ENCODE measurements around the gene GJB4. TPM values are rescaled to one million over a fixed set of nuclear protein-coding genes. Genes with fewer than 3 reads are reported as not detected.

GJB4 gene
- polyA plus RNA-seq, 4 donors = 0.14 to 0.25 (median 0.16) TPM; not detected in 1

GRCh38 chr1:34776911-34777310 lies 17.4 kb downstream of the GJB4 start:
- no peak for DNase-seq (ENCODE audit: low read depth in 4 of 4, low spot score in 2 of 4)

GRCh38 chr1:34777519-34778321 lies 18.2 kb downstream of the GJB4 start:
- DNase-seq (ENCODE audit: low read depth in 4 of 4, low spot score in 2 of 4) = no peak

- no peak for DNase-seq (ENCODE audit: low read depth in 4 of 4, low spot score in 2 of 4)
Measured at GRCh38 chr1:34778381-34778780, 18.8 kb downstream of the GJB4 start.

GRCh38 chr1:34779005-34779404 lies 19.5 kb downstream of the GJB4 start:
- DNase-seq (ENCODE audit: low read depth in 4 of 4, low spot score in 2 of 4) = no peak

GRCh38 chr1:34779526-34779925 lies 20.0 kb downstream of the GJB4 start:
- no peak for DNase-seq (ENCODE audit: low read depth in 4 of 4, low spot score in 2 of 4)

GRCh38 chr1:34779962-34780361 lies 20.4 kb downstream of the GJB4 start:
- no peak for DNase-seq (ENCODE audit: low read depth in 4 of 4, low spot score in 2 of 4)

- no peak for DNase-seq (ENCODE audit: low read depth in 4 of 4, low spot score in 2 of 4)
Measured at GRCh38 chr1:34780528-34780927, 21.0 kb downstream of the GJB4 start.

GRCh38 chr1:34781071-34781843 lies 21.7 kb downstream of the GJB4 start, which contains the start of gene GJB3:
TSS of gene GJB3 (plus strand) at chr1:34781214. CDS start at chr1:34784763, 3,549 bp downstream.
- DNase-seq (ENCODE audit: low read depth in 4 of 4, low spot score in 2 of 4) = no peak

- no peak for DNase-seq (ENCODE audit: low read depth in 4 of 4, low spot score in 2 of 4)
Measured at GRCh38 chr1:34781844-34782391, 22.4 kb downstream of the GJB4 start.

GRCh38 chr1:34784751-34785221 lies 25.2 kb downstream of the GJB4 start:
- DNase-seq (ENCODE audit: low read depth in 4 of 4, low spot score in 2 of 4) = no peak

GRCh38 chr1:34785231-34785874 lies 25.8 kb downstream of the GJB4 start:
- DNase-seq (ENCODE audit: low read depth in 4 of 4, low spot score in 2 of 4) = no peak

- DNase-seq (ENCODE audit: low read depth in 4 of 4, low spot score in 2 of 4) = no peak
Measured at GRCh38 chr1:34785875-34786470, 26.4 kb downstream of the GJB4 start.

- DNase-seq (ENCODE audit: low read depth in 4 of 4, low spot score in 2 of 4) = peak; percentile 25 to 52 (median 30)
Measured at GRCh38 chr1:34786521-34787325, 27.2 kb downstream of the GJB4 start.

GRCh38 chr1:34787461-34788420 lies 28.2 kb downstream of the GJB4 start:
- no peak for DNase-seq (ENCODE audit: low read depth in 4 of 4, low spot score in 2 of 4)

- no peak for DNase-seq (ENCODE audit: low read depth in 4 of 4, low spot score in 2 of 4)
Measured at GRCh38 chr1:34790985-34791384, 31.4 kb downstream of the GJB4 start.

GRCh38 chr1:34792424-34792823 lies 32.9 kb downstream of the GJB4 start:
- DNase-seq (ENCODE audit: low read depth in 4 of 4, low spot score in 2 of 4) = no peak

GRCh38 chr1:34792868-34793727 lies 33.6 kb downstream of the GJB4 start, which contains the start of gene GJA4:
TSS of gene GJA4 (plus strand) at chr1:34792999. CDS start at chr1:34794214, 1,215 bp downstream.
- no peak for DNase-seq (ENCODE audit: low read depth in 4 of 4, low spot score in 2 of 4)
